OCI-LY3 (cell line): ENCODE data around the gene SEC24D.

Experiments
- H2AFZ ChIP-seq: fragments of 200-600, 300-600 bp; shearing (Covaris generic); 2 replicates; pipeline ENCODE4 v1.6.0; 2014; ENCODE audit warnings: antibody characterized with exemption, low read depth, low read length
- H3K27ac ChIP-seq: fragments of 200-600, 300-600 bp; sonication (generic); 2 replicates; pipeline ENCODE4 v1.5.1; 2014; ENCODE audit warnings: mild to moderate bottlenecking, low read length, moderate library complexity, mixed read lengths
- H3K27me3 ChIP-seq: fragments of 200-600, 300-600 bp; sonication (generic); 2 replicates; pipeline ENCODE4 v1.6.1; 2014; ENCODE audit warnings: low read depth, low read length, mixed read lengths
- H3K36me3 ChIP-seq: fragments of 200-600, 300-600 bp; sonication (generic); replicated peaks from 2 replicates; pipeline ENCODE3; 2014; ENCODE audit warnings: low read depth, low read length, mixed read lengths
- H3K4me1 ChIP-seq: fragments of 300-600, 200-600 bp; sonication (generic); 2 replicates; pipeline ENCODE4 v1.6.1; 2014; ENCODE audit warnings: low read length, mixed read lengths
- H3K4me2 ChIP-seq: fragments of 200-600, 300-600 bp; sonication (generic); 2 replicates; pipeline ENCODE4 v1.6.1; 2014; ENCODE audit warnings: low read length, mixed read lengths
- H3K4me3 ChIP-seq: fragments of 300-600, 200-600 bp; sonication (generic); 2 replicates; pipeline ENCODE4 v1.5.1; 2014; ENCODE audit warnings: antibody characterized with exemption, mild to moderate bottlenecking, low read length, moderate library complexity
- H3K79me2 ChIP-seq: fragments of 300-600, 200-600 bp; shearing (Covaris generic); 2 replicates; pipeline ENCODE4 v1.6.1; 2014; ENCODE audit warnings: mild to moderate bottlenecking, low read length, mixed read lengths
- H3K9ac ChIP-seq: fragments of 300-600, 200-600 bp; shearing (Covaris generic); 2 replicates; pipeline ENCODE4 v1.6.0; 2014; ENCODE audit warnings: mild to moderate bottlenecking, low read length, moderate library complexity
- H3K9me3 ChIP-seq: fragments of 200-600, 300-600 bp; shearing (Covaris generic); 2 replicates; pipeline ENCODE4 v1.6.1; 2014; ENCODE audit warnings: low read length, mixed read lengths; ENCODE audit not compliant: insufficient read depth
- H4K20me1 ChIP-seq: fragments of 200-600, 300-600 bp; sonication (generic); 2 replicates; pipeline ENCODE4 v1.6.1; 2016; ENCODE audit warnings: low read length, mixed read lengths; ENCODE audit not compliant: insufficient read depth
- CTCF ChIP-seq: fragments of 200-600, 300-600 bp; sonication (generic); IDR thresholded peaks from 2 replicates; pipeline ENCODE4 v1.5.1; 2014; ENCODE audit warnings: antibody characterized with exemption, low read length, low read depth
- EZH2phosphoT487 ChIP-seq: fragments of 200-600 bp; shearing (Covaris generic); IDR thresholded peaks from 2 replicates; pipeline ENCODE4 v1.6.1; 2018; ENCODE audit warnings: antibody characterized with exemption, mixed run types, low read depth

SEC24D gene

GRCh38 chr4:118738090-118738489 is 97.8 kb downstream of the SEC24D start:
- no peaks in the 10 kb centered on the region for H3K79me2 ChIP-seq
- H3K4me1 ChIP-seq = no peaks in the 10 kb centered on the region
- no peaks in the 10 kb centered on the region for H3K27me3 ChIP-seq
- H4K20me1 ChIP-seq = 0 out of 2 replicates have a peak, but pooled peaks cover 5% of the 10 kb centered on the region
- H3K4me3 ChIP-seq = no peak overlapping the region
- H3K27ac ChIP-seq = no peak overlapping the region
- H3K4me2 ChIP-seq = no peak overlapping the region
- TF ChIP-seq EZH2phosphoT487 (no peak), CTCF (no peak)
- no peak overlapping the region for H3K9ac ChIP-seq
- H3K9me3 ChIP-seq = no peaks in the 10 kb centered on the region
- H2AFZ ChIP-seq = no peak overlapping the region
- peaks cover 43% of the 10 kb centered on the region for H3K36me3 ChIP-seq

- H3K27ac ChIP-seq = no peak overlapping the region
- H3K9me3 ChIP-seq = no peaks in the 10 kb centered on the region
- 0 out of 2 replicates have a peak, but pooled peaks cover 5% of the 10 kb centered on the region for H4K20me1 ChIP-seq
- TF ChIP-seq CTCF (no peak), EZH2phosphoT487 (no peak)
- H3K9ac ChIP-seq = no peak overlapping the region
- H2AFZ ChIP-seq = no peak overlapping the region
- H3K36me3 ChIP-seq = peaks cover 50% of the 10 kb centered on the region
- no peaks in the 10 kb centered on the region for H3K4me1 ChIP-seq
- H3K4me2 ChIP-seq = no peak overlapping the region
- H3K79me2 ChIP-seq = no peaks in the 10 kb centered on the region
- no peaks in the 10 kb centered on the region for H3K27me3 ChIP-seq
- H3K4me3 ChIP-seq = no peak overlapping the region
These were observed 99.0 kb downstream of the SEC24D start for GRCh38 chr4:118736900-118737299.

- H3K9me3 ChIP-seq = no peaks in the 10 kb centered on the region
- no peaks in the 10 kb centered on the region for H3K4me1 ChIP-seq
- H3K4me3 ChIP-seq = no peak overlapping the region
- H3K79me2 ChIP-seq = no peaks in the 10 kb centered on the region
- TF ChIP-seq CTCF = no peak
- no peak for TF ChIP-seq EZH2phosphoT487
- H3K27me3 ChIP-seq = no peaks in the 10 kb centered on the region
- no peak overlapping the region for H3K9ac ChIP-seq
- H3K4me2 ChIP-seq = no peak overlapping the region
- H2AFZ ChIP-seq = no peak overlapping the region
- no peaks in the 10 kb centered on the region for H4K20me1 ChIP-seq
- no peak overlapping the region for H3K27ac ChIP-seq
- peaks cover 57% of the 10 kb centered on the region for H3K36me3 ChIP-seq
These were observed 101.3 kb downstream of the SEC24D start for GRCh38 chr4:118734491-118735205.

GRCh38 chr4:118732591-118733330 is 103.2 kb downstream of the SEC24D start:
- Histone ChIP-seq H2AFZ (no peak overlapping the region), H3K9me3 (no peaks in the 10 kb centered on the region), H3K4me1 (no peaks in the 10 kb centered on the region), H3K9ac (no peak overlapping the region), H3K27me3 (no peaks in the 10 kb centered on the region), H3K27ac (no peak overlapping the region), H3K4me3 (no peak overlapping the region), H3K4me2 (no peak overlapping the region), H3K79me2 (no peaks in the 10 kb centered on the region), H3K36me3 (peaks cover 54% of the 10 kb centered on the region), H4K20me1 (no peaks in the 10 kb centered on the region)
- TF ChIP-seq CTCF (no peak), EZH2phosphoT487 (no peak)
